Fibroblast of lung (primary cell): ENCODE measurements around the gene CST8. TPM values are rescaled to one million over a fixed set of nuclear protein-coding genes. Genes with fewer than 3 reads are reported as not detected.

Experiments
- DNase-seq, 2 donors: peaks; one replicate each; pipeline versions ENCODE4 v3.0.0 to v3.0.0-alpha.2; 2010; ENCODE audit warnings: low read depth in 2 of 2
- H2AFZ ChIP-seq: 2 replicates; pipeline ENCODE4 v1.5.1; 2012; ENCODE audit warnings: low read length, control low read depth, inconsistent platforms
- H3K27ac ChIP-seq: 2 replicates; pipeline ENCODE4 v1.5.1; 2011; ENCODE audit warnings: low read length, control low read depth; ENCODE audit not compliant: insufficient read depth
- H3K27me3 ChIP-seq: 2 replicates; pipeline ENCODE4 v1.5.1; 2011; ENCODE audit warnings: mild to moderate bottlenecking, low read length; ENCODE audit not compliant: control insufficient read depth, insufficient read depth
- H3K36me3 ChIP-seq: 2 replicates; pipeline ENCODE4 v1.5.1; 2011; ENCODE audit warnings: low read length; ENCODE audit not compliant: control insufficient read depth, insufficient read depth
- H3K4me1 ChIP-seq: 2 replicates; pipeline ENCODE4 v1.5.1; 2011; ENCODE audit warnings: low read length; ENCODE audit not compliant: control insufficient read depth, insufficient read depth; ENCODE audit errors: extremely low read depth
- H3K4me2 ChIP-seq: 2 replicates; pipeline ENCODE4 v1.5.1; 2011; ENCODE audit warnings: low read length, control low read depth; ENCODE audit not compliant: insufficient read depth; ENCODE audit errors: extremely low read depth
- H3K4me3 ChIP-seq, 4 experiments: fragments of 200-600 bp in 1 of 4; sonication (generic) in 1 of 4; replicated peaks in 1 of 4; 2 replicates each; pipeline ENCODE4 v1.5.1; 2011 to 2016; ENCODE audit warnings: low read length in 4 of 4, low read depth in 3 of 4, mild to moderate bottlenecking in 3 of 4, control low read depth in 2 of 4, inconsistent platforms in 1 of 4, mixed read lengths in 1 of 4; ENCODE audit not compliant: insufficient read depth in 1 of 4; ENCODE audit errors: control extremely low read depth in 1 of 4
- H3K79me2 ChIP-seq: 2 replicates; pipeline ENCODE4 v1.5.1; 2012; ENCODE audit warnings: mild to moderate bottlenecking, low read length, inconsistent platforms; ENCODE audit not compliant: control insufficient read depth, insufficient read depth
- H3K9ac ChIP-seq: 2 replicates; pipeline ENCODE4 v1.5.1; 2011; ENCODE audit warnings: mild to moderate bottlenecking, low read length, control low read depth; ENCODE audit not compliant: insufficient read depth
- H3K9me3 ChIP-seq: 2 replicates; pipeline ENCODE4 v1.5.1; 2012; ENCODE audit warnings: low read depth, low read length; ENCODE audit not compliant: control insufficient read depth, insufficient read depth
- H4K20me1 ChIP-seq: 2 replicates; pipeline ENCODE4 v1.5.1; 2011; ENCODE audit warnings: low read length; ENCODE audit not compliant: control insufficient read depth, insufficient read depth; ENCODE audit errors: extremely low read depth
- CTCF ChIP-seq, 2 donors: IDR thresholded peaks in 1 of 2; conservative IDR thresholded peaks in 1 of 2; 1 replicate in 1 of 2; 2 replicates in 1 of 2; pipeline ENCODE4 v1.5.1; 2011 to 2012; ENCODE audit warnings: low read length in 2 of 2, control low read depth in 1 of 2, inconsistent platforms in 1 of 2, low read depth in 1 of 2, mild to moderate bottlenecking in 1 of 2
- EZH2 ChIP-seq: IDR thresholded peaks from 2 replicates; pipeline ENCODE4 v1.5.1; 2012; ENCODE audit warnings: low read length, control low read depth, mild to moderate bottlenecking; ENCODE audit errors: missing control alignments
- polyA plus RNA-seq, 2 donors: library from polyadenylated mRNA; depleted of rRNA in 1 of 2; stranded (reverse) in 1 of 2; unstranded in 1 of 2; fragments of >200 nt; gene quantifications; 2 replicates each; pipeline ENCODE4 v1.2.1, GENCODE V29; 2011 to 2012; ENCODE audit warnings: missing spikeins in 1 of 2
- total RNA-seq: library from RNA; depleted of rRNA; stranded (reverse); fragments of >200 nt; gene quantifications from 2 replicates; pipeline ENCODE4 v1.2.1, GENCODE V29; 2014

Gene CST8
- total and polyA plus RNA-seq, 2 donors (not counting 1 experiment from before 2014, with no cell fraction given): not detected

- Histone ChIP-seq H3K4me2 (no peak overlapping the region), H3K4me3 (no peak overlapping the region), H3K27me3 (no peaks in the 10 kb centered on the region), H3K9ac (no peak overlapping the region), H2AFZ (no peak overlapping the region), H3K36me3 (no peaks in the 10 kb centered on the region), H3K79me2 (no peaks in the 10 kb centered on the region), H4K20me1 (no peaks in the 10 kb centered on the region), H3K9me3 (no peaks in the 10 kb centered on the region), H3K4me1 (no peaks in the 10 kb centered on the region), H3K27ac (no peak overlapping the region)
- TF ChIP-seq CTCF (conservative IDR thresholded peaks at IDR 0.05 in 1 of 2, IDR thresholded peaks at IDR 0.05 in 1 of 2; ENCODE audit: low read depth in 1 of 2, low read length in 2 of 2) (no peak), EZH2 (no peak)
- DNase-seq: no peak
These were observed 26.8 kb downstream of the CST8 start for GRCh38 chr20:23517719-23518118.

GRCh38 chr20:23519556-23519955 lies 28.6 kb downstream of the CST8 start:
- Histone ChIP-seq H3K79me2 (no peaks in the 10 kb centered on the region), H2AFZ (no peak overlapping the region), H3K27ac (no peak overlapping the region), H4K20me1 (no peaks in the 10 kb centered on the region), H3K27me3 (no peaks in the 10 kb centered on the region), H3K9ac (no peak overlapping the region), H3K4me2 (no peak overlapping the region), H3K4me3 (no peak overlapping the region), H3K9me3 (no peaks in the 10 kb centered on the region), H3K36me3 (no peaks in the 10 kb centered on the region), H3K4me1 (no peaks in the 10 kb centered on the region)
- DNase-seq: no peak
- TF ChIP-seq CTCF (conservative IDR thresholded peaks at IDR 0.05 in 1 of 2, IDR thresholded peaks at IDR 0.05 in 1 of 2; ENCODE audit: low read depth in 1 of 2, low read length in 2 of 2) (no peak), EZH2 (no peak)

GRCh38 chr20:23520185-23520584 lies 29.3 kb downstream of the CST8 start:
- no peak overlapping the region for H3K9ac ChIP-seq
- no peak overlapping the region for H3K27ac ChIP-seq
- H4K20me1 ChIP-seq: no peaks in the 10 kb centered on the region
- H3K79me2 ChIP-seq: no peaks in the 10 kb centered on the region
- H3K36me3 ChIP-seq: no peaks in the 10 kb centered on the region
- no peaks in the 10 kb centered on the region for H3K9me3 ChIP-seq
- H3K4me3 ChIP-seq: no peak overlapping the region
- no peaks in the 10 kb centered on the region for H3K27me3 ChIP-seq
- no peaks in the 10 kb centered on the region for H3K4me1 ChIP-seq
- H3K4me2 ChIP-seq: no peak overlapping the region
- H2AFZ ChIP-seq: no peak overlapping the region
- no peak for TF ChIP-seq CTCF (conservative IDR thresholded peaks at IDR 0.05 in 1 of 2, IDR thresholded peaks at IDR 0.05 in 1 of 2; ENCODE audit: low read depth in 1 of 2, low read length in 2 of 2)
- no peak for TF ChIP-seq EZH2
- DNase-seq: no peak
